NCI-H82 (cell line): ENCODE measurements around the gene PBX2.
"Not testable (repeated sequence)": the region's sequence is repeated elsewhere in the genome, so short reads cannot be mapped to it uniquely, and the experiment has no call there.

Experiments
- DNase-seq: peaks from one replicate; lab custom pipeline; 2025; lab: John Stamatoyannopoulos, UW

PBX2 gene

GRCh38 chr6:32149932-32150870 is 39.8 kb downstream of the PBX2 start:
- no peak for DNase-seq

GRCh38 chr6:32149092-32149755 is 40.8 kb downstream of the PBX2 start:
- DNase-seq: no peak

GRCh38 chr6:32148289-32149091 is 41.5 kb downstream of the PBX2 start:
- DNase-seq: no peak

GRCh38 chr6:32147401-32148132 is 42.4 kb downstream of the PBX2 start:
- DNase-seq: no peak

- DNase-seq: no peak
Measured at GRCh38 chr6:32146687-32147086, 43.3 kb downstream of the PBX2 start.

GRCh38 chr6:32146287-32146686 is 43.7 kb downstream of the PBX2 start:
- no peak for DNase-seq

GRCh38 chr6:32144238-32144637 is 45.8 kb downstream of the PBX2 start:
- not testable (repeated sequence) for DNase-seq

- DNase-seq: no peak
Measured at GRCh38 chr6:32140420-32141046, 49.5 kb downstream of the PBX2 start.

- DNase-seq: no peak
Measured at GRCh38 chr6:32139590-32139989, 50.4 kb downstream of the PBX2 start.

- no peak for DNase-seq
Measured at GRCh38 chr6:32137454-32137853, 52.5 kb downstream of the PBX2 start.
